NCI-H1930 (cell line): ENCODE results near the gene POU2AF1.

Experiments
- DNase-seq, 2 experiments: peaks; one replicate each; lab custom pipeline; 2025; lab: John Stamatoyannopoulos, UW

The POU2AF1 gene

GRCh38 chr11:111360150-111361043 lies 18.7 kb downstream of the POU2AF1 start:
- DNase-seq: no peak

- DNase-seq: no peak
Observed at GRCh38 chr11:111359223-111360149, 19.6 kb downstream of the POU2AF1 start.

GRCh38 chr11:111358038-111359001 lies 20.8 kb downstream of the POU2AF1 start:
- no peak for DNase-seq

GRCh38 chr11:111357150-111358037 lies 21.7 kb downstream of the POU2AF1 start:
- no peak for DNase-seq

- DNase-seq: no peak
Observed at GRCh38 chr11:111356660-111357048, 22.4 kb downstream of the POU2AF1 start.

GRCh38 chr11:111355956-111356659 lies 23.0 kb downstream of the POU2AF1 start:
- no peak for DNase-seq

GRCh38 chr11:111355101-111355500 lies 24.0 kb downstream of the POU2AF1 start:
- no peak for DNase-seq

GRCh38 chr11:111354601-111354891 lies 24.5 kb downstream of the POU2AF1 start:
- no peak for DNase-seq

- DNase-seq: no peak
Observed at GRCh38 chr11:111353776-111354600, 25.1 kb downstream of the POU2AF1 start.

- no peak for DNase-seq
Observed at GRCh38 chr11:111352935-111353710, 26.0 kb downstream of the POU2AF1 start.

GRCh38 chr11:111352231-111352746 lies 26.8 kb downstream of the POU2AF1 start:
- no peak for DNase-seq

GRCh38 chr11:111351374-111352055 lies 27.6 kb downstream of the POU2AF1 start:
- DNase-seq: no peak

- no peak for DNase-seq
Observed at GRCh38 chr11:111350811-111351210, 28.3 kb downstream of the POU2AF1 start.

- no peak for DNase-seq
Observed at GRCh38 chr11:111349191-111349695, 29.8 kb downstream of the POU2AF1 start.

GRCh38 chr11:111348147-111348546 lies 30.9 kb downstream of the POU2AF1 start:
- no peak for DNase-seq

- no peak for DNase-seq
Observed at GRCh38 chr11:111347723-111348115, 31.4 kb downstream of the POU2AF1 start.

- no peak for DNase-seq
Observed at GRCh38 chr11:111347002-111347722, 31.9 kb downstream of the POU2AF1 start.
